ENCODE data around the gene GRIK5. TPM values are rescaled to one million over a fixed set of nuclear protein-coding genes. Genes with fewer than 3 reads are reported as not detected.

GRIK5 gene
- total and polyA plus RNA-seq, 2 donors (not counting 3 experiments of a cell fraction or from before 2014, with no cell fraction given): 0.80 to 2.2 TPM

GRCh38 chr19:42074513-42075363 is 4.7 kb upstream of the GRIK5 start:
- Histone ChIP-seq H3K27ac (ENCODE audit: insufficient read depth, low read depth, low read length) (peak overlapping the region; percentile 85), H3K36me3 (ENCODE audit: control insufficient read depth in 2 of 2, extremely low read depth in 1 of 2, insufficient read depth in 2 of 2, low read length in 2 of 2) (peaks cover 0 to 14% of the 10 kb centered on the region in 2 experiments), H2AFZ (ENCODE audit: low read depth, low read length) (peak overlapping the region; percentile 60), H3K79me2 (ENCODE audit: control insufficient read depth, insufficient read depth, low read length) (peaks cover 31% of the 10 kb centered on the region), H3K9me3 (replicated peaks; ENCODE audit: control insufficient read depth, insufficient read depth, low read length) (no peaks in the 10 kb centered on the region), H4K20me1 (replicated peaks; ENCODE audit: control insufficient read depth, extremely low read depth, insufficient read depth, low read length) (no peaks in the 10 kb centered on the region), H3K4me3 (replicated peaks in 1 of 3; ENCODE audit: insufficient read depth in 1 of 3, low read depth in 1 of 3, low read length in 3 of 3) (peak overlapping the region in 2 of 3 experiments; percentile 49 to 79), H3K9ac (replicated peaks; ENCODE audit: extremely low read depth, insufficient read depth, low read length) (peak overlapping the region; percentile 95), H3K27me3 (ENCODE audit: control insufficient read depth in 2 of 2, insufficient read depth in 2 of 2, low read length in 2 of 2) (peaks cover 10% of the 10 kb centered on the region in 2 experiments), H3K4me1 (ENCODE audit: control insufficient read depth, extremely low read depth, insufficient read depth, low read length) (peaks cover 16% of the 10 kb centered on the region), H3K4me2 (ENCODE audit: insufficient read depth, low read length) (peak overlapping the region; percentile 82), H3K9me1 (replicated peaks; ENCODE audit: control insufficient read depth, extremely low read depth, insufficient read depth, low read length) (no peaks in the 10 kb centered on the region)
- ChIA-PET POLR2A (no interaction called here), CTCF (no interaction called here)
- FAIRE-seq: no peak
- dilution Hi-C loops (cut with MboI; ENCODE audit: extremely low pct_ligation_motif_present, low sequenced_read_pairs): no loop called here
- intact Hi-C loops (cut with micrococcal nuclease): loop anchor here (1.0 kb wide), 1 partner anchor 115 kb away; the partner anchor contains the start of gene RABAC1
- no peak for DNase-seq (ENCODE audit: low read depth, low spot score)
- TF ChIP-seq FOS (IDR thresholded peaks at IDR 0.05; ENCODE audit: borderline replicate concordance, insufficient read depth, low read length) (no peak), EZH2 (IDR thresholded peaks at IDR 0.05; ENCODE audit: borderline replicate concordance, low read depth, low read length, severe bottlenecking) (no peak), POLR2AphosphoS5 (IDR thresholded peaks at IDR 0.05; ENCODE audit: insufficient read depth, low read depth, low read length) (no peak), JUN (IDR thresholded peaks at IDR 0.05; ENCODE audit: borderline replicate concordance, insufficient read depth, insufficient read length, low read depth) (no peak), MYC (IDR thresholded peaks at IDR 0.05; ENCODE audit: low read depth, low read length) (no peak), GATA2 (IDR thresholded peaks at IDR 0.05; ENCODE audit: insufficient read depth, insufficient read length, low read depth, low read length) (no peak), POLR2A (IDR thresholded peaks at IDR 0.05; ENCODE audit: low read depth, low read length) (no peak)
- TF ChIP-seq, protein P1, sequence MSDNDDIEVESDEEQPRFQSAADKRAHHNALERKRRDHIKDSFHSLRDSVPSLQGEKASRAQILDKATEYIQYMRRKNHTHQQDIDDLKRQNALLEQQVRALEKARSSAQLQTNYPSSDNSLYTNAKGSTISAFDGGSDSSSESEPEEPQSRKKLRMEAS (IDR thresholded peaks at IDR 0.05; ENCODE audit: insufficient read depth, insufficient read length): no peak
- TF ChIP-seq, protein P2, sequence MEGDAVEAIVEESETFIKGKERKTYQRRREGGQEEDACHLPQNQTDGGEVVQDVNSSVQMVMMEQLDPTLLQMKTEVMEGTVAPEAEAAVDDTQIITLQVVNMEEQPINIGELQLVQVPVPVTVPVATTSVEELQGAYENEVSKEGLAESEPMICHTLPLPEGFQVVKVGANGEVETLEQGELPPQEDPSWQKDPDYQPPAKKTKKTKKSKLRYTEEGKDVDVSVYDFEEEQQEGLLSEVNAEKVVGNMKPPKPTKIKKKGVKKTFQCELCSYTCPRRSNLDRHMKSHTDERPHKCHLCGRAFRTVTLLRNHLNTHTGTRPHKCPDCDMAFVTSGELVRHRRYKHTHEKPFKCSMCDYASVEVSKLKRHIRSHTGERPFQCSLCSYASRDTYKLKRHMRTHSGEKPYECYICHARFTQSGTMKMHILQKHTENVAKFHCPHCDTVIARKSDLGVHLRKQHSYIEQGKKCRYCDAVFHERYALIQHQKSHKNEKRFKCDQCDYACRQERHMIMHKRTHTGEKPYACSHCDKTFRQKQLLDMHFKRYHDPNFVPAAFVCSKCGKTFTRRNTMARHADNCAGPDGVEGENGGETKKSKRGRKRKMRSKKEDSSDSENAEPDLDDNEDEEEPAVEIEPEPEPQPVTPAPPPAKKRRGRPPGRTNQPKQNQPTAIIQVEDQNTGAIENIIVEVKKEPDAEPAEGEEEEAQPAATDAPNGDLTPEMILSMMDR (IDR thresholded peaks at IDR 0.05; ENCODE audit: extremely low read depth in 1 of 2, insufficient read depth in 1 of 2, low read depth in 1 of 2, low read length in 2 of 2): no peak
- TSS peak; percentile 66 for BruUV-seq (replicated peaks)

Data from endothelial cell of umbilical vein (primary cell).